GM23338 (cell line): Measurements from ENCODE around the gene EGR1. TPM values are rescaled to one million over a fixed set of nuclear protein-coding genes. Genes with fewer than 3 reads are reported as not detected.

Experiments used
- ATAC-seq: fragments of 200-7000 bp; cut with Tn5 transposase; 3 replicates; pipeline ENCODE4 v1.9.1; 2020
- DNase-seq: peaks from one replicate; pipeline ENCODE4 v3.0.0-alpha.2; 2015; ENCODE audit warnings: low spot score
- H2AFZ ChIP-seq: fragments of 200-600 bp; sonication (generic); 2 replicates; pipeline ENCODE4 v1.8.0; 2016; ENCODE audit warnings: antibody characterized with exemption, mild to moderate bottlenecking, moderate library complexity
- H3F3A ChIP-seq: fragments of 200-600 bp; sonication (generic); replicated peaks from 2 replicates; pipeline ENCODE4 v1.8.0; 2017; ENCODE audit warnings: antibody characterized with exemption, mixed run types, low read depth
- H3K27ac ChIP-seq: fragments of 200-600 bp; sonication (generic); 2 replicates; pipeline ENCODE4 v1.6.1; 2016; ENCODE audit warnings: low read depth
- H3K27me3 ChIP-seq: fragments of 200-600 bp; sonication (generic); 2 replicates; pipeline ENCODE4 v1.8.0; 2016; ENCODE audit warnings: mild to moderate bottlenecking, mixed run types, moderate library complexity; ENCODE audit not compliant: insufficient read depth
- H3K36me3 ChIP-seq: fragments of 200-600 bp; sonication (generic); 2 replicates; pipeline ENCODE4 v1.8.0; 2016; ENCODE audit warnings: mild to moderate bottlenecking; ENCODE audit not compliant: insufficient read depth
- H3K4me1 ChIP-seq: fragments of 200-600 bp; sonication (generic); 2 replicates; pipeline ENCODE4 v1.8.0; 2016; ENCODE audit warnings: mild to moderate bottlenecking, moderate library complexity; ENCODE audit not compliant: insufficient read depth
- H3K4me2 ChIP-seq: fragments of 200-600 bp; sonication (generic); 2 replicates; pipeline ENCODE4 v1.7.1; 2017; ENCODE audit warnings: mixed run types
- H3K4me3 ChIP-seq: fragments of 200-600 bp; sonication (generic); 2 replicates; pipeline ENCODE4 v1.6.1; 2016; ENCODE audit warnings: mixed run types
- H3K79me2 ChIP-seq: fragments of 200-600 bp; sonication (generic); replicated peaks from 2 replicates; pipeline ENCODE4 v1.8.0; 2017; ENCODE audit warnings: mild to moderate bottlenecking; ENCODE audit not compliant: insufficient read depth
- H3K9me2 ChIP-seq: fragments of 200-600 bp; sonication (generic); 2 replicates; pipeline ENCODE4 v1.8.0; 2017; ENCODE audit not compliant: insufficient read depth
- H4K20me1 ChIP-seq: fragments of 200-600 bp; sonication (generic); replicated peaks from 2 replicates; pipeline ENCODE4 v1.8.0; 2017; ENCODE audit warnings: mild to moderate bottlenecking; ENCODE audit not compliant: insufficient read depth
- H3K27ac Mint-ChIP-seq: 2 replicates; pipeline ENCODE4 v1.8.0; 2020; ENCODE audit warnings: inconsistent platforms, mild to moderate bottlenecking, moderate library complexity, mixed read lengths
- H3K27me3 Mint-ChIP-seq: 3 replicates; pipeline ENCODE4 v1.8.0; 2022; ENCODE audit warnings: low read depth, mild to moderate bottlenecking, moderate library complexity, mixed read lengths, inconsistent platforms; ENCODE audit not compliant: insufficient read depth, poor library complexity
- H3K36me3 Mint-ChIP-seq: 3 replicates; pipeline ENCODE4 v1.8.0; 2021; ENCODE audit warnings: low read depth, mild to moderate bottlenecking, inconsistent platforms, moderate library complexity, mixed read lengths
- H3K4me1 Mint-ChIP-seq: 3 replicates; pipeline ENCODE4 v1.8.0; 2020; ENCODE audit warnings: mild to moderate bottlenecking, inconsistent platforms, mixed read lengths
- H3K4me3 Mint-ChIP-seq: 3 replicates; pipeline ENCODE4 v1.8.0; 2021; ENCODE audit warnings: moderate library complexity, mild to moderate bottlenecking, inconsistent platforms, mixed read lengths
- H3K9me3 Mint-ChIP-seq: 3 replicates; pipeline ENCODE4 v1.8.0; 2020; ENCODE audit warnings: moderate library complexity, mild to moderate bottlenecking, inconsistent platforms, mixed read lengths
- EZH2phosphoT487 ChIP-seq: fragments of 200-600 bp; sonication (generic); IDR thresholded peaks from one replicate; pipeline ENCODE4 v1.8.1; 2018; ENCODE audit warnings: antibody characterized with exemption; ENCODE audit not compliant: unreplicated experiment
- JUNB ChIP-seq: IDR thresholded peaks from one replicate; pipeline ENCODE4 v1.6.1; 2016; ENCODE audit warnings: antibody characterized with exemption; ENCODE audit not compliant: unreplicated experiment
- NANOG ChIP-seq: IDR thresholded peaks from 2 replicates; pipeline ENCODE4 v1.6.1; 2016; ENCODE audit warnings: antibody characterized with exemption, borderline replicate concordance
- ZNF331 ChIP-seq: fragments of 250-450 bp; sonication (Bioruptor Pico); IDR thresholded peaks from 2 replicates; pipeline ENCODE4 v1.5.0; 2020; ENCODE audit warnings: low read depth, mild to moderate bottlenecking, moderate library complexity
- polyA plus RNA-seq: library from polyadenylated mRNA; unstranded; fragments of >200 nt; fragmentation: Nextera tagmentation; extraction: Ambion mirVana; gene quantifications from 2 replicates; pipeline ENCODE4 v1.2.1, GENCODE V29; 2016
- total RNA-seq: library from RNA; depleted of rRNA; stranded (reverse); fragments of >200 nt; shearing (Covaris generic); gene quantifications from 2 replicates; pipeline ENCODE4 v1.2.3, GENCODE V29; 2014
- TF ChIP-seq, protein P1 (sequence below), 2 experiments: fragments of 200-600 bp in 1 of 2; sonication (generic) in 1 of 2; conservative IDR thresholded peaks; 2 replicates each; pipeline versions ENCODE4 v1.5.1 to v1.6.1; 2016 to 2017; ENCODE audit warnings: antibody characterized with exemption in 2 of 2, low read depth in 2 of 2, mild to moderate bottlenecking in 2 of 2, moderate library complexity in 1 of 2
- TF ChIP-seq, protein P2 (sequence below): IDR thresholded peaks from 2 replicates; pipeline ENCODE4 v1.6.1; 2016; ENCODE audit warnings: antibody characterized with exemption
- TF ChIP-seq, protein P3 (sequence below): fragments of 250-450 bp; sonication (Bioruptor Pico); IDR thresholded peaks from 2 replicates; pipeline ENCODE4 v1.5.0; 2020; ENCODE audit warnings: mild to moderate bottlenecking, moderate library complexity

Gene EGR1
- total and polyA plus RNA-seq, 2 experiments from 2014 or later = 13.5 to 60.3 TPM

DNA sequence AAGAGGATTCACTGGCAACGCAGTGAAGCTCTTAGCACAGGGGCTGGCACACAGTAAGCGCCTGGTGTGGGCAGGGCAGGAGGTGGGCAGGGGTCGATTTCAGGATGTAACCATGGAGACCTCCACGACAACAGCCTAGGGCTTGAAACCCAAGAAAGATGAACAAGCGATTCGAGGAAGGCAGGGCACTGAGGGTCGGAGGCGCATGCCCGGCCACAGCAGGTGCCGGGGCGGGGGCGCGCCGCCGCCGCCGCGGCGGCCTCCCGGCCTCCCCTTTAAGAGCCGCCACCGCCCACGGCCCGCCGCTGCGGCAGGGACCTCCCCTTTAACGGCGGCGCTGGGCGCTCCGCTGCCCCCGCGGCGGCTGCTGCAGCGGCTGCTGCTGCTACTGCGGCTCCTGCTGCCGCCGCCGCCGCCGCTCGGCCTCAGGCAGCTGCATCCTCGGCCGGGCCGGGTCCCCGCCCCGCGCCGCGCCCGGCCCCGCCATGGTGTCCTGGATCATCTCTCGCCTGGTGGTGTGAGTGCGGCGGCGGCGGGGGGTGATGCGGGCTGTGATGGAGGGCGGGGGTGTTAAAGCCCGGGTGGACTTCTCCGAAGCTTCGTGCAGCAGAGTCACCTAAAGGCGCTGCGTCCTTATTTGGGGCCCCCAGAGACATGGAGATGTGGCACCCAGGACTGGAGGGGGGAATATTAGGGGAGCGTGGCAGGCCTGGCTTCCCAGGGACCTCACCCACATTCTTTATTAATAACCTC is 26.4 kb upstream of the EGR1 start, which contains the start of gene REEP2:
REEP2 (plus strand) TSS at position 334 of the 753 bp plus-strand sequence; CDS start at position 486, 152 bp downstream.
- H3K4me2 ChIP-seq = peak within 1 kb of the TSS; percentile 100
- no peaks in the 10 kb centered on the region for H3K9me2 ChIP-seq
- peak within 1 kb of the TSS; percentile 86 for H3K4me3 ChIP-seq
- H3F3A ChIP-seq = peaks cover 19% of the 10 kb centered on the region
- Mint-ChIP-seq H3K27ac (0 out of 2 replicates have a peak within 1 kb of the TSS, but pooled peaks have one; percentile 30), H3K9me3 (no peaks in the 10 kb centered on the region), H3K4me3 (peak within 1 kb of the TSS; percentile 89), H3K36me3 (peaks cover 21% of the 10 kb centered on the region), H3K27me3 (peaks cover 24% of the 10 kb centered on the region), H3K4me1 (peaks cover 29% of the 10 kb centered on the region)
- no peaks in the 10 kb centered on the region for H4K20me1 ChIP-seq
- ATAC-seq (peak; percentile 78), DNase-seq (peak; percentile 82)
- H3K36me3 ChIP-seq = peaks cover 10% of the 10 kb centered on the region
- no peaks in the 10 kb centered on the region for H3K79me2 ChIP-seq
- TF ChIP-seq NANOG = no peak
- peak within 1 kb of the TSS; percentile 97 for H2AFZ ChIP-seq
- H3K4me1 ChIP-seq = peaks cover 11% of the 10 kb centered on the region
- peak within 1 kb of the TSS; percentile 45; the same call in 1 of the 2 replicates for H3K27ac ChIP-seq
- no peaks in the 10 kb centered on the region; the same call in 1 of the 2 replicates for H3K27me3 ChIP-seq

DNA sequence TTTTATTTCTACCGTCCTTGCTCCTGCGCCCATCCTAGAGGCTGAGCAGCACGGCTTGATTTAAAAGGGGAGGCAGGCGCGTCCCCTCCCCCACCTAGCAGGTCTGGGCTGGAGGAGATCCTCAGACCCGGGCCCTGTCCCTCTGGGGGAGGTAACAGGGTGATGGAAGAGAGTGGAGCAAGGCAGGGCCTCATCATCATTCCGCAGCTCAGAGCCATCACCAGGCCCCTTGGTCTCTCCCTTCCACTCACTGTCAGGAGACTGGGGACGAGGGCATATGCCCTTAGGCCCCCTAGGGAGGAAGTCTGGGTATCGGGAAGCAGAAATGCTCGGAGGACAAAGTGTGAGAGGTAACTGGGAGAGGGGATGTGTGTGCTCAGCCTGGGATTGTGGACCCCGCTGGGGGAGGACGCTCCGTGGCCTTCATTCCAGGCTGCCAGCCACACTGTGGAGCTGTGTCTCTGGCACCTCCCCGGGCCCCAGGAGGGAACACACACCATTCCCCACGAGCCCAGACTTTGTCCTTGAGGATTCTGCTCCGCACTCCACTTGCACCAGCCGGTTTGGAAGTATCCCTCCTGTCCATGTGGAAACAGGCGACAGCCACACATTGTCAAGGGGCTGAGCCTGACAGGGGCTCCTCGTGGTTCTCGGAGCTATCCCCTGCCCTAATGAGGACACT is 25.7 kb upstream of the EGR1 start:
- peaks cover 19% of the 10 kb centered on the region for H3K36me3 Mint-ChIP-seq
- ATAC-seq (peak; percentile 40), DNase-seq (peak; percentile 41)
- peak overlapping the region; percentile 97 for H2AFZ ChIP-seq
- H3K27me3 Mint-ChIP-seq = peaks cover 24% of the 10 kb centered on the region
- H3K4me3 ChIP-seq = peak overlapping the region; percentile 86
- H3K27ac Mint-ChIP-seq = no peak overlapping the region
- H3K4me1 ChIP-seq = peaks cover 11% of the 10 kb centered on the region
- peak overlapping the region; percentile 89 for H3K4me3 Mint-ChIP-seq
- no peak overlapping the region for H3K27ac ChIP-seq
- peaks cover 19% of the 10 kb centered on the region for H3F3A ChIP-seq
- H3K4me2 ChIP-seq = peak overlapping the region; percentile 100
- peaks cover 8% of the 10 kb centered on the region for H3K36me3 ChIP-seq
- peaks cover 29% of the 10 kb centered on the region for H3K4me1 Mint-ChIP-seq
- no peaks in the 10 kb centered on the region; the same call in 1 of the 2 replicates for H3K27me3 ChIP-seq
- H3K9me3 Mint-ChIP-seq = no peaks in the 10 kb centered on the region
- H3K79me2 ChIP-seq = no peaks in the 10 kb centered on the region
- no peaks in the 10 kb centered on the region for H4K20me1 ChIP-seq
- no peaks in the 10 kb centered on the region for H3K9me2 ChIP-seq
- TF ChIP-seq, protein P1, sequence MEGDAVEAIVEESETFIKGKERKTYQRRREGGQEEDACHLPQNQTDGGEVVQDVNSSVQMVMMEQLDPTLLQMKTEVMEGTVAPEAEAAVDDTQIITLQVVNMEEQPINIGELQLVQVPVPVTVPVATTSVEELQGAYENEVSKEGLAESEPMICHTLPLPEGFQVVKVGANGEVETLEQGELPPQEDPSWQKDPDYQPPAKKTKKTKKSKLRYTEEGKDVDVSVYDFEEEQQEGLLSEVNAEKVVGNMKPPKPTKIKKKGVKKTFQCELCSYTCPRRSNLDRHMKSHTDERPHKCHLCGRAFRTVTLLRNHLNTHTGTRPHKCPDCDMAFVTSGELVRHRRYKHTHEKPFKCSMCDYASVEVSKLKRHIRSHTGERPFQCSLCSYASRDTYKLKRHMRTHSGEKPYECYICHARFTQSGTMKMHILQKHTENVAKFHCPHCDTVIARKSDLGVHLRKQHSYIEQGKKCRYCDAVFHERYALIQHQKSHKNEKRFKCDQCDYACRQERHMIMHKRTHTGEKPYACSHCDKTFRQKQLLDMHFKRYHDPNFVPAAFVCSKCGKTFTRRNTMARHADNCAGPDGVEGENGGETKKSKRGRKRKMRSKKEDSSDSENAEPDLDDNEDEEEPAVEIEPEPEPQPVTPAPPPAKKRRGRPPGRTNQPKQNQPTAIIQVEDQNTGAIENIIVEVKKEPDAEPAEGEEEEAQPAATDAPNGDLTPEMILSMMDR (conservative IDR thresholded peaks at IDR 0.05; ENCODE audit: low read depth in 2 of 2) = no peak
- TF ChIP-seq JUNB (no peak), ZNF331 (CRISPR knock-in tag) (no peak), EZH2phosphoT487 (no peak)
- TF ChIP-seq, protein P2, sequence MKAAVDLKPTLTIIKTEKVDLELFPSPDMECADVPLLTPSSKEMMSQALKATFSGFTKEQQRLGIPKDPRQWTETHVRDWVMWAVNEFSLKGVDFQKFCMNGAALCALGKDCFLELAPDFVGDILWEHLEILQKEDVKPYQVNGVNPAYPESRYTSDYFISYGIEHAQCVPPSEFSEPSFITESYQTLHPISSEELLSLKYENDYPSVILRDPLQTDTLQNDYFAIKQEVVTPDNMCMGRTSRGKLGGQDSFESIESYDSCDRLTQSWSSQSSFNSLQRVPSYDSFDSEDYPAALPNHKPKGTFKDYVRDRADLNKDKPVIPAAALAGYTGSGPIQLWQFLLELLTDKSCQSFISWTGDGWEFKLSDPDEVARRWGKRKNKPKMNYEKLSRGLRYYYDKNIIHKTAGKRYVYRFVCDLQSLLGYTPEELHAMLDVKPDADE = no peak
- TF ChIP-seq, protein P3, sequence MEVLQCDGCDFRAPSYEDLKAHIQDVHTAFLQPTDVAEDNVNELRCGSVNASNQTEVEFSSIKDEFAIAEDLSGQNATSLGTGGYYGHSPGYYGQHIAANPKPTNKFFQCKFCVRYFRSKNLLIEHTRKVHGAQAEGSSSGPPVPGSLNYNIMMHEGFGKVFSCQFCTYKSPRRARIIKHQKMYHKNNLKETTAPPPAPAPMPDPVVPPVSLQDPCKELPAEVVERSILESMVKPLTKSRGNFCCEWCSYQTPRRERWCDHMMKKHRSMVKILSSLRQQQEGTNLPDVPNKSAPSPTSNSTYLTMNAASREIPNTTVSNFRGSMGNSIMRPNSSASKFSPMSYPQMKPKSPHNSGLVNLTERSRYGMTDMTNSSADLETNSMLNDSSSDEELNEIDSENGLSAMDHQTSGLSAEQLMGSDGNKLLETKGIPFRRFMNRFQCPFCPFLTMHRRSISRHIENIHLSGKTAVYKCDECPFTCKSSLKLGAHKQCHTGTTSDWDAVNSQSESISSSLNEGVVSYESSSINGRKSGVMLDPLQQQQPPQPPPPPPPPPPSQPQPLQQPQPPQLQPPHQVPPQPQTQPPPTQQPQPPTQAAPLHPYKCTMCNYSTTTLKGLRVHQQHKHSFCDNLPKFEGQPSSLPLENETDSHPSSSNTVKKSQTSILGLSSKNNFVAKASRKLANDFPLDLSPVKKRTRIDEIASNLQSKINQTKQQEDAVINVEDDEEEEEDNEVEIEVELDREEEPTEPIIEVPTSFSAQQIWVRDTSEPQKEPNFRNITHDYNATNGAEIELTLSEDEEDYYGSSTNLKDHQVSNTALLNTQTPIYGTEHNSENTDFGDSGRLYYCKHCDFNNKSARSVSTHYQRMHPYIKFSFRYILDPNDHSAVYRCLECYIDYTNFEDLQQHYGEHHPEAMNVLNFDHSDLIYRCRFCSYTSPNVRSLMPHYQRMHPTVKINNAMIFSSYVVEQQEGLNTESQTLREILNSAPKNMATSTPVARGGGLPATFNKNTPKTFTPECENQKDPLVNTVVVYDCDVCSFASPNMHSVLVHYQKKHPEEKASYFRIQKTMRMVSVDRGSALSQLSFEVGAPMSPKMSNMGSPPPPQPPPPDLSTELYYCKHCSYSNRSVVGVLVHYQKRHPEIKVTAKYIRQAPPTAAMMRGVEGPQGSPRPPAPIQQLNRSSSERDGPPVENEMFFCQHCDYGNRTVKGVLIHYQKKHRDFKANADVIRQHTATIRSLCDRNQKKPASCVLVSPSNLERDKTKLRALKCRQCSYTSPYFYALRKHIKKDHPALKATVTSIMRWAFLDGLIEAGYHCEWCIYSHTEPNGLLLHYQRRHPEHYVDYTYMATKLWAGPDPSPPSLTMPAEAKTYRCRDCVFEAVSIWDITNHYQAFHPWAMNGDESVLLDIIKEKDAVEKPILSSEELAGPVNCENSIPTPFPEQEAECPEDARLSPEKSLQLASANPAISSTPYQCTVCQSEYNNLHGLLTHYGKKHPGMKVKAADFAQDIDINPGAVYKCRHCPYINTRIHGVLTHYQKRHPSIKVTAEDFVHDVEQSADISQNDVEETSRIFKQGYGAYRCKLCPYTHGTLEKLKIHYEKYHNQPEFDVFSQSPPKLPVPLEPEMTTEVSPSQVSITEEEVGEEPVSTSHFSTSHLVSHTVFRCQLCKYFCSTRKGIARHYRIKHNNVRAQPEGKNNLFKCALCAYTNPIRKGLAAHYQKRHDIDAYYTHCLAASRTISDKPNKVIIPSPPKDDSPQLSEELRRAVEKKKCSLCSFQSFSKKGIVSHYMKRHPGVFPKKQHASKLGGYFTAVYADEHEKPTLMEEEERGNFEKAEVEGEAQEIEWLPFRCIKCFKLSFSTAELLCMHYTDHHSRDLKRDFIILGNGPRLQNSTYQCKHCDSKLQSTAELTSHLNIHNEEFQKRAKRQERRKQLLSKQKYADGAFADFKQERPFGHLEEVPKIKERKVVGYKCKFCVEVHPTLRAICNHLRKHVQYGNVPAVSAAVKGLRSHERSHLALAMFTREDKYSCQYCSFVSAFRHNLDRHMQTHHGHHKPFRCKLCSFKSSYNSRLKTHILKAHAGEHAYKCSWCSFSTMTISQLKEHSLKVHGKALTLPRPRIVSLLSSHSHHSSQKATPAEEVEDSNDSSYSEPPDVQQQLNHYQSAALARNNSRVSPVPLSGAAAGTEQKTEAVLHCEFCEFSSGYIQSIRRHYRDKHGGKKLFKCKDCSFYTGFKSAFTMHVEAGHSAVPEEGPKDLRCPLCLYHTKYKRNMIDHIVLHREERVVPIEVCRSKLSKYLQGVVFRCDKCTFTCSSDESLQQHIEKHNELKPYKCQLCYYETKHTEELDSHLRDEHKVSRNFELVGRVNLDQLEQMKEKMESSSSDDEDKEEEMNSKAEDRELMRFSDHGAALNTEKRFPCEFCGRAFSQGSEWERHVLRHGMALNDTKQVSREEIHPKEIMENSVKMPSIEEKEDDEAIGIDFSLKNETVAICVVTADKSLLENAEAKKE (CRISPR knock-in tag) = no peak
